ENCODE results near the gene PLAAT4.
"Not testable (repeated sequence)": the region's sequence is repeated elsewhere in the genome, so short reads cannot be mapped to it uniquely, and the experiment has no call there.

The PLAAT4 gene

GRCh38 chr11:63511048-63511748 is 25.4 kb upstream of the PLAAT4 start:
- no peak for DNase-seq

GRCh38 chr11:63512816-63513215 is 23.8 kb upstream of the PLAAT4 start:
- no peak for DNase-seq

GRCh38 chr11:63516109-63516508 is 20.5 kb upstream of the PLAAT4 start:
- no peak for DNase-seq

DNA sequence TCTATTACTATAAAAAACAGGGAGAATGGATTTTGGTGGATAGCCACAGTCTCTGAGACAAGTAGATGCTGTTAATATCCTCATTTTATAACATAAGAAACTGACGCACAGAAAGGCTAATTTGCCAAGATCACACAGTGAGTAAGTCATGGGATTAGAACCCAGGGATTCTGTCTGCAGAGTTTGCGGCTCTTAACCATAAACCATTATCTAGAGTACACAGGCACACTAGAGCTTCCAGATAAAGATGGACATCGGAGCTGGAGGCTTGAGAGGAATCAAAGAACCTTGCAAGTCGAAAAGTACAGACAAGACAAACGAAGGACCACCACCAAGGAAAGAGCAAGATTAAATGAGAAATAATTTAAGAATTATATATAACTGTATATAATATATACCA is 19.5 kb upstream of the PLAAT4 start:
- DNase-seq = no peak

- DNase-seq = no peak
Observed at GRCh38 chr11:63518548-63518947, 18.1 kb upstream of the PLAAT4 start.

DNA sequence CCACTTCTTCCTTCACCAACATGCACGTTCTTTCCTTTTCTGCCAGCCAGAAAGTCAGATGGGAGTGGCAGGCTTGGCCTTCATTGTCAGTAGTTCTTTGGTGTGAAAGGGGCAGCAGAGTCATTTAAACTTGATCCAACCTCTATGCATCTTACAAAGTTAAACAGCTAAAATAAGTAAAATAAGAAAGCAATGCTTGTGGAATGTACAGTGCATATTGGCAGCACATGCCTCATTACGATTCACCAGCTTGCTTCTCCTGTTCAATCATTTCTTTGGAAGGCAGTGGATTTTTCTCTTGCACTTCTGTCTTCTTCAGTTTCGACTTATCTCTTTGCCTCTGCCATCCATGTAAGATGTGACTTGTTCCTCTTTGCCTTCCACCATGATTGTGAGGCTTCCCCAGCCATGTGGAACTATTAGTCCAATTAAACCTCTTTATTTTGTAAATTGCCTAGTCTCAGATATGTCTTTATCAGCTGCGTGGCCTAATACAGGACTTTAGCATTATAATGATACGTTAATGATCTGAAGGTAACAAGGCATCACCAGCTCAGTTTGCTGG is 15.9 kb upstream of the PLAAT4 start:
- no peak for DNase-seq

GRCh38 chr11:63521896-63522295 is 14.7 kb upstream of the PLAAT4 start:
- DNase-seq = peak in 1 of 2 experiments; percentile 12

- DNase-seq = no peak
Observed at GRCh38 chr11:63523151-63523550, 13.5 kb upstream of the PLAAT4 start.

- no peak for DNase-seq
Observed at GRCh38 chr11:63527667-63528066, 8.9 kb upstream of the PLAAT4 start.

DNA sequence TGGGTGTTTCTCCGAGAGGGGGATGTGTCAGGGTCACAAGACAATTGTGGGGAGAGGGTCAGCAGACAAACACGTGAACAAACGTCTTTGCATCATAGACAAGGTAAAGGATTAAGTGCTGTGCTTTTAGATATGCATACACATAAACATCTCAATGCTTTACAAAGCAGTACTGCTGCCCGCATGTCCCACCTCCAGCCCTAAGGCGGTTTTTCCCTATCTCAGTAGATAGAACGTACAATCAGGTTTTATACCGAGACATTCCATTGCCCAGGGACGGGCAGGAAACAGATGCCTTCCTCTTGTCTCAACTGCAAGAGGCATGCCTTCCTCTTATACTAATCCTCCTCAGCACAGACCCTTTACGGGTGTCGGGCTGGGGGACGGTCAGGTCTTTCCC is 8.5 kb upstream of the PLAAT4 start:
- DNase-seq = not testable (repeated sequence)

GRCh38 chr11:63528729-63529278 is 7.8 kb upstream of the PLAAT4 start:
- not testable (repeated sequence) for DNase-seq

GRCh38 chr11:63529373-63529772 is 7.2 kb upstream of the PLAAT4 start:
- not testable (repeated sequence) for DNase-seq

GRCh38 chr11:63530021-63530420 is 6.6 kb upstream of the PLAAT4 start:
- DNase-seq = no peak

DNA sequence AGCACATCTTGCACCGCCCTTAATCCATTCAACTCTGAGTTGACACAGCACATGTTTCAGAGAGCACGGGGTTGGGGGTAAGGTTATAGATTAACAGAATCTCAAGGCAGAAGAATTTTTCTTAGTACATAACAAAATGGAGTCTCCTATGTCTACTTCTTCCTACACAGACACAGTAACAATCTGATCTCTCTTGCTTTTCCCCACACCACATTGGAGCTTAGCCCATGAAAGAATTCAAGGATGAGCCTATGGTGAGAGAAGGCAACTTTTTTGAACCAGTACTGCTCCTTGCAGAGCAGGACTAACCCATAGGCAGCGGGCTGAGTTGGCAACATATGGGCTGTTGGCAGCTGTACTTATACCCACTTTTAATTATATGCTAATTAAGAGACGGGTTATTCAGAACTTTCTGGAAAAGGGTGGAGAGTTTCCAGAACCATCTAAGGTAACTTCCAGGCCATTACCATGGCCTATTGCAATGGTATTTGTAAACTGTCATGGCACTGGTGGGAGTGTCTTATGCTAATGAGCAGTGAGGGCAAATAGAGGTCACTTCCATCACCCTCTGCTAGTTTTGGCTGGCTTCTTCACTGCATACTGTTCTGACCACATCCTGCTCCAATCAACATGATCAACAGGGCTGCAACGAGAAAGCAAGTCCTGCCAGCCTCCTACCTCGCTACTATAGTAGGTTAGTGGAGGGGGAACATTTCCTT is 5.4 kb upstream of the PLAAT4 start:
- peak; percentile 30 to 66 for DNase-seq

DNA sequence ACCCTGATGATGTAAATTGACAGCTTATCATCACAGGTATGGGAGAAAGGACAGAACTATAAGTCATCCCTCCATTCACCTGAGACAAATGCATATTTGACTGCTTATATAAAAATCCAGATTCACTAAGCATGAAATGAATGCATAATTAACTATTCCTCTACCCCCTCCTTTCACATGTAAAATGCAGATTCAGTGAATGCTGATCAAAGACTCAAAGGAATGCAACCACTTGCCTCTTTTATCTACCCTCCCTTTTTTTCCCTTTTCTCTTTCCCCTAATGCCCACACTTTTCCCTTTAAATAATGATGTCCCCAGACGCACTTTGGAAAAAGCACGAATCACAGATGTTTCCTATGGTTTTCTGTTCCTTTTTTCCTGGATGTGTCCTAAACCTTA is 4.5 kb upstream of the PLAAT4 start:
- DNase-seq = no peak

- no peak for DNase-seq
Observed at GRCh38 chr11:63532799-63533475, 3.7 kb upstream of the PLAAT4 start.

GRCh38 chr11:63534076-63534475 is 2.5 kb upstream of the PLAAT4 start:
- DNase-seq = no peak

- DNase-seq = no peak
Observed at GRCh38 chr11:63534895-63535461, 1.6 kb upstream of the PLAAT4 start.

- DNase-seq = no peak
Observed at GRCh38 chr11:63535734-63536133, 874 bp upstream of the PLAAT4 start.

GRCh38 chr11:63537293-63538101 is 889 bp downstream of the PLAAT4 start:
- DNase-seq = no peak

GRCh38 chr11:63542506-63542905 is 5.9 kb downstream of the PLAAT4 start:
- DNase-seq = not testable (repeated sequence)

DNA sequence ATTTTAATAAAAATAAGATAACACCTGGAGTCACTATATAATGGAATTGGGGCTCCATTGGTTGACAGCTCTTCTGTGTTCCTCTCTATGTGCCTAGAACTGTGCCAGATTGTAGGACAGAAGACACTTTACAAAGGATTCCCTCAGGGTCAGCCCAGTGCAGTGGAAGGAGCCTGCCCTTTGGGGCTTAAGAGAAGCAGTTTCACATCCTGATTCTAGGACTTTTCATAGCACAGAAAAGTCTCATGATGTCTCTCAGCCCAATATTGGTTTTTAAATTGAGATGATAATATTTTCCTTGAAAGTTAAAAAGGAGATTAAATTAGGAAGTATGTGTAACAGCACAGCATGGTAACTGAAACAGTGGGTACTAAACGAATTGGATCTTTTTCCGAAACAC is 7.1 kb downstream of the PLAAT4 start:
- DNase-seq = no peak

Measured in Kasumi-1 (cell line).